Astrocyte (in vitro differentiated cells and primary cell): ENCODE results near the gene ADAMTS17. TPM values are rescaled to one million over a fixed set of nuclear protein-coding genes. Genes with fewer than 3 reads are reported as not detected.

Experiments used
- DNase-seq: peaks from one replicate; pipeline ENCODE4 v3.0.0-alpha.2; 2010; ENCODE audit warnings: low read depth
- FAIRE-seq: peaks from 2 replicates; lab custom pipeline; 2011; peaks lifted over from hg19 to GRCh38; lab: Jason Lieb, UNC
- H2AFZ ChIP-seq: 2 replicates; pipeline ENCODE4 v1.6.0; 2012; ENCODE audit warnings: low read depth, low read length, inconsistent platforms
- H3K27ac ChIP-seq: 2 replicates; pipeline ENCODE4 v1.5.1; 2011; ENCODE audit warnings: low read depth, low read length, inconsistent platforms
- H3K27me3 ChIP-seq: 2 replicates; pipeline ENCODE4 v1.6.0; 2011; ENCODE audit warnings: low read length, inconsistent platforms; ENCODE audit not compliant: insufficient read depth
- H3K36me3 ChIP-seq: 2 replicates; pipeline ENCODE4 v1.5.1; 2011; ENCODE audit warnings: low read length, inconsistent platforms; ENCODE audit not compliant: insufficient read depth
- H3K4me1 ChIP-seq: 2 replicates; pipeline ENCODE4 v1.5.1; 2011; ENCODE audit warnings: low read length, inconsistent platforms; ENCODE audit not compliant: insufficient read depth
- H3K4me2 ChIP-seq: 2 replicates; pipeline ENCODE4 v1.6.0; 2012; ENCODE audit warnings: low read length, inconsistent platforms
- H3K4me3 ChIP-seq: 2 replicates; pipeline ENCODE4 v1.5.1; 2011; ENCODE audit warnings: low read depth, mild to moderate bottlenecking, low read length, inconsistent platforms; ENCODE audit not compliant: insufficient read depth
- H3K79me2 ChIP-seq: 2 replicates; pipeline ENCODE4 v1.6.0; 2012; ENCODE audit warnings: mild to moderate bottlenecking, low read length, inconsistent platforms; ENCODE audit not compliant: insufficient read depth
- H3K9ac ChIP-seq: 2 replicates; pipeline ENCODE4 v1.6.0; 2012; ENCODE audit warnings: mild to moderate bottlenecking, low read length, inconsistent platforms
- H3K9me3 ChIP-seq: 2 replicates; pipeline ENCODE4 v1.5.1; 2012; ENCODE audit warnings: low read depth, mild to moderate bottlenecking, low read length, inconsistent platforms; ENCODE audit not compliant: insufficient read depth
- H4K20me1 ChIP-seq: 2 replicates; pipeline ENCODE4 v1.6.0; 2012; ENCODE audit warnings: low read length, inconsistent platforms; ENCODE audit not compliant: insufficient read depth
- H3K27ac Mint-ChIP-seq: one replicate; pipeline ENCODE4 v1.8.0; 2021; ENCODE audit warnings: mild to moderate bottlenecking, mixed read lengths; ENCODE audit not compliant: unreplicated experiment
- H3K27me3 Mint-ChIP-seq: one replicate; pipeline ENCODE4 v1.8.0; 2021; ENCODE audit warnings: low read depth, mixed read lengths; ENCODE audit not compliant: unreplicated experiment
- H3K36me3 Mint-ChIP-seq: one replicate; pipeline ENCODE4 v1.8.0; 2021; ENCODE audit warnings: low read depth, mixed read lengths; ENCODE audit not compliant: unreplicated experiment
- H3K4me1 Mint-ChIP-seq: one replicate; pipeline ENCODE4 v1.8.0; 2021; ENCODE audit warnings: low read depth, mixed read lengths; ENCODE audit not compliant: unreplicated experiment
- H3K4me3 Mint-ChIP-seq: one replicate; pipeline ENCODE4 v1.8.0; 2021; ENCODE audit warnings: mild to moderate bottlenecking, moderate library complexity, mixed read lengths; ENCODE audit not compliant: unreplicated experiment
- H3K9me3 Mint-ChIP-seq: one replicate; pipeline ENCODE4 v1.8.0; 2021; ENCODE audit warnings: mild to moderate bottlenecking, mixed read lengths; ENCODE audit not compliant: unreplicated experiment
- CTCF ChIP-seq: IDR thresholded peaks from 2 replicates; pipeline ENCODE4 v1.5.1; 2011; ENCODE audit warnings: low read depth, mild to moderate bottlenecking, inconsistent platforms, low read length, moderate library complexity; ENCODE audit not compliant: insufficient read depth
- EZH2 ChIP-seq: IDR thresholded peaks from 2 replicates; pipeline ENCODE4 v1.6.1; 2012; ENCODE audit warnings: mild to moderate bottlenecking, low read length, inconsistent platforms; ENCODE audit not compliant: insufficient read depth
- total RNA-seq: library from RNA; stranded (reverse); gene quantifications from 2 replicates; pipeline ENCODE4 v1.2.1, GENCODE V29; 2021

ADAMTS17 gene
- total RNA-seq, 1 donor from 2014 or later, result 0.27 TPM

DNA sequence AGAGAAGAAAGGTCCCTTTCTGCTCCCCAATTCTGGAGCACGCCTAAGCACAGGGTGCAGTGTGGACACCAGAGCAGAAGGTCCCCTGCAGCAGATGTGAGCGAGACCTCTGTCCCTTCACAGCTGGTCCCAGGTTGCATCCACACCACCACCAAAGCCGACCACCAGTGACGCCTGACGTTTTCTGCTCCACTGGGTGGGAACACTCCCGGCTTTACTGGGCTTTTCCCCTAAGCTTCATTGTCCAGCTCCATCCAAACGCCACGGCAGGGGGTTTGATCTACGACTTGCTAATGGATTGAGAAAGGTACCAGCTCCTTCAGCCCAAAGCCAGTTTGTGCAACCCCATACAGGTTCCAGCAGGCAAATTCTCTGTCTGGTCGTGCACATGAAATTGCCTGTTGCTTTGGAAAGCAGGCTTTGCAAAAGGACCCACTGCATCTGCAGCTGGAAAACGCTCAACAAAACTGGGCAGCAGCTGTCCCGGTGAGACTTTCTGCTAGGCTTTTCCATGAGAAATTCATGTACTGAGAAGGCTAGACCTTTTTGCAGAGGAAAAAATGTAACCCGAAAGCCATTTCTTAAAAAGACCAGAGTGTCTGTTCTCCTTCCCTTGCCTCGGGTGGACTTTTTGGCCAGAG is 31.1 kb downstream of the ADAMTS17 start:
- peaks cover 7% of the 10 kb centered on the region for H3K27me3 ChIP-seq
- Mint-ChIP-seq H3K4me3 (no peak overlapping the region), H3K36me3 (no peaks in the 10 kb centered on the region), H3K9me3 (peaks cover 4% of the 10 kb centered on the region), H3K27ac (no peak overlapping the region), H3K27me3 (peaks cover 42% of the 10 kb centered on the region), H3K4me1 (no peaks in the 10 kb centered on the region)
- H3K4me3 ChIP-seq, result no peak overlapping the region
- no peaks in the 10 kb centered on the region for H4K20me1 ChIP-seq
- no peak for DNase-seq
- H3K9ac ChIP-seq, result no peak overlapping the region
- H3K9me3 ChIP-seq, result no peaks in the 10 kb centered on the region
- H3K4me2 ChIP-seq, result no peak overlapping the region
- H3K79me2 ChIP-seq, result no peaks in the 10 kb centered on the region
- no peak overlapping the region for H3K27ac ChIP-seq
- no peaks in the 10 kb centered on the region for H3K4me1 ChIP-seq
- FAIRE-seq, result no peak
- no peaks in the 10 kb centered on the region for H3K36me3 ChIP-seq
- H2AFZ ChIP-seq, result no peak overlapping the region
- TF ChIP-seq EZH2 (no peak), CTCF (no peak)

- TF ChIP-seq CTCF (no peak), EZH2 (no peak)
- Mint-ChIP-seq H3K4me1 (no peaks in the 10 kb centered on the region), H3K4me3 (no peak overlapping the region), H3K9me3 (peaks cover 4% of the 10 kb centered on the region), H3K27ac (no peak overlapping the region), H3K36me3 (no peaks in the 10 kb centered on the region), H3K27me3 (peaks cover 40% of the 10 kb centered on the region)
- H3K4me3 ChIP-seq, result no peak overlapping the region
- FAIRE-seq (no peak), DNase-seq (no peak)
- no peaks in the 10 kb centered on the region for H3K79me2 ChIP-seq
- H2AFZ ChIP-seq, result no peak overlapping the region
- no peaks in the 10 kb centered on the region for H3K36me3 ChIP-seq
- no peak overlapping the region for H3K9ac ChIP-seq
- H3K27ac ChIP-seq, result no peak overlapping the region
- H3K27me3 ChIP-seq, result peaks cover 7% of the 10 kb centered on the region
- no peaks in the 10 kb centered on the region for H3K4me1 ChIP-seq
- H4K20me1 ChIP-seq, result no peaks in the 10 kb centered on the region
- H3K9me3 ChIP-seq, result no peaks in the 10 kb centered on the region
- no peak overlapping the region for H3K4me2 ChIP-seq
Measured at GRCh38 chr15:100310041-100310405, 31.8 kb downstream of the ADAMTS17 start.
